Measurements from ENCODE around the gene UTP11.

UTP11 gene

GRCh38 chr1:38071312-38072256 is 59.0 kb downstream of the UTP11 start:
- DNase-seq (ENCODE audit: low read depth in 2 of 2), result no peak

GRCh38 chr1:38072858-38073257 is 60.3 kb downstream of the UTP11 start:
- DNase-seq (ENCODE audit: low read depth in 2 of 2), result no peak

- no peak for DNase-seq (ENCODE audit: low read depth in 2 of 2)
Observed at GRCh38 chr1:38073534-38074301, 61.2 kb downstream of the UTP11 start.

DNA sequence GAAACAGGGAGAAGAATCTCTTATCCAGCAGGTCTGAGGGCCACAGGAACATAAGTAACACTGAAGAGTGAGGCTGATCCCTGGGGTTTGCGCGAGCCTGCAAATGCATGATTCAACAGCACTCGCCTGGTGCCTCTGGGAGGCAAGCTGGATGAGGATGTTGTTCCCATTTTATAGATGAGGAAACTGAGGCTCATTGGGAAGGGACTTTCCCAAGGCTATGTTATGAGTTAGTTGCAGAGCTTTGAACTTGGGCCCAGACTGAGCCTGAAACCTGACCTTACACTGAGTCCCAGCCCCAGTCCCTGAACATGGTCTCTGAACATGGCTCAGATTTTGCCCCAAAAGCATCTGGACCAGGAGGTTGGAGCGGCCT is 61.8 kb downstream of the UTP11 start:
- no peak for DNase-seq (ENCODE audit: low read depth in 2 of 2)

All from stimulated activated CD8-positive, alpha-beta memory T cell treated with anti-CD3 and anti-CD28 coated beads, Interleukin-15, amount 100 ng/mL, for 48 hours (primary cell).